Duodenal mucosa (tissue), 2 donors: Measurements from ENCODE around the gene BAG5.
A peak's percentile ranks its signal among the peaks of the same experiment; 100 is the strongest.
"Not testable (repeated sequence)": the region's sequence is repeated elsewhere in the genome, so short reads cannot be mapped to it uniquely, and the experiment has no call there.

Source experiments
- H3K27ac ChIP-seq: one replicate; pipeline ENCODE4 v1.7.0; 2013; ENCODE audit warnings: low read depth, low read length
- H3K27me3 ChIP-seq, 2 donors: one replicate each; pipeline ENCODE4 v1.7.0; 2013; ENCODE audit warnings: low read length in 2 of 2, control low read depth in 1 of 2; ENCODE audit not compliant: insufficient read depth in 2 of 2, control insufficient read depth in 1 of 2
- H3K36me3 ChIP-seq, 2 donors: one replicate each; pipeline ENCODE4 v1.7.0; 2013; ENCODE audit warnings: low read length in 2 of 2, control low read depth in 1 of 2; ENCODE audit not compliant: insufficient read depth in 2 of 2, control insufficient read depth in 1 of 2
- H3K4me1 ChIP-seq, 2 donors: one replicate each; pipeline ENCODE4 v1.7.0; 2013; ENCODE audit warnings: low read length in 2 of 2, control low read depth in 1 of 2; ENCODE audit not compliant: insufficient read depth in 2 of 2, control insufficient read depth in 1 of 2
- H3K4me3 ChIP-seq, 2 donors: one replicate each; pipeline ENCODE4 v1.7.0; 2013; ENCODE audit warnings: low read length in 2 of 2, low read depth in 1 of 2
- H3K9ac ChIP-seq, 2 donors: one replicate each; pipeline ENCODE4 v1.7.0; 2013; ENCODE audit warnings: low read length in 2 of 2, low read depth in 1 of 2
- H3K9me3 ChIP-seq, 2 donors: one replicate each; pipeline ENCODE4 v1.7.0; 2013; ENCODE audit warnings: low read length in 2 of 2, control low read depth in 1 of 2; ENCODE audit not compliant: control insufficient read depth in 1 of 2

BAG5 gene

DNA sequence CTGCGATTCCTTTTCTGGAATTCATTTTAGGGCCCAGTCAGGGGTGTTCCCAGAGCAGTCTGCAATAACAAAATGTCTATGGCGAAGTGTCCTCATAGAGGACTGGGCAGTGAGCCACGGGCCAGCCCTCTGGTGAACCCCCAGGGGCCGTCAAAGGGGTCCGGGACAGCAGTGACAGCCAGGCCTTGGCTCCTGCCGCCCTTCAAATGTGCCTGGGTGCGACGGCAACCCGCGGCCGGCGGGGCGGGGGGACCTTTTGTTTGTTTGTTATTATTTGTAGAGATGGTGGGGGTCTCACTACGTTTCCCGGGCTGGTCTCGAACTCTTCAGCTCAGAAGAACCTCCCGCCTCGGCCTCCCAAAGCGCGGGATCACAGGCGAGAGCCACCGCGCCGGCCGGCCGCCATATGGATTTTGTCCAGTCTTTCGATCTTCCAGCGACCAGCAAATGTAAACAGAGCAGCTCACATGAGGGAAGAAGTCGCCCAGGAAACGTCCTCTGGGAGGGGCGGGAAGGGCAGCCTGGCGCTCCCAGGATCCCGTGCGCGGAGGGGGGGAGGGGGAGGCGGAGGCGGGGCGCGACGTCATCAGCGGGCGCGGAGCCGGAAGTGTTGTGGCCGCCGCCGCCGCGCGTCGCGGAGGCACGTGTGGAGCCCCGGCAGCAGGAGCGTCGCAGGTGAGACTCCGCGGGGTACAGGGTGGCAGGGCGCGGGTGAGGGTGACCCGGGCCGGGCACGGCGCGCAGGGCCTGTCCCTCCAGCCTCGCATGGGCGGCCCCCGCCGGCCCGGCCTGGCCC is 33.7 kb downstream of the BAG5 start, which contains the start of gene TRMT61A:
Gene TRMT61A (plus strand): TSS at position 610 of the 796 bp plus-strand sequence. CDS start 783 bp downstream, outside the sequence.
- peaks cover 0 to 12% of the 10 kb centered on the region in 2 donors for H3K36me3 ChIP-seq

GRCh38 chr14:103528146-103528586 is 34.3 kb downstream of the BAG5 start:
- Histone ChIP-seq H3K27ac (peak overlapping the region; percentile 79), H3K36me3 (peaks cover 0 to 8% of the 10 kb centered on the region in 2 donors), H3K4me1 (peaks cover 39% of the 10 kb centered on the region in 2 donors), H3K4me3 (peak overlapping the region; percentile 86 to 93), H3K9ac (peak overlapping the region; percentile 74 to 94), H3K9me3 (no peaks in the 10 kb centered on the region), H3K27me3 (no peaks in the 10 kb centered on the region)

More for the DNA sequence above, 33.7 kb downstream of the BAG5 start, which contains the start of gene TRMT61A:
- peaks cover 39% of the 10 kb centered on the region in 2 donors for H3K4me1 ChIP-seq
- peak within 1 kb of the TSS; percentile 93 to 96 for H3K4me3 ChIP-seq
- H3K9ac ChIP-seq = peak within 1 kb of the TSS; percentile 74 to 94
- peak within 1 kb of the TSS; percentile 79 for H3K27ac ChIP-seq
- H3K9me3 ChIP-seq = no peaks in the 10 kb centered on the region
- H3K27me3 ChIP-seq = no peaks in the 10 kb centered on the region

- peaks cover 37 to 39% of the 10 kb centered on the region in 2 donors for H3K4me1 ChIP-seq
- peak overlapping the region; percentile 74 to 94 for H3K9ac ChIP-seq
- H3K4me3 ChIP-seq = peak overlapping the region; percentile 86 to 93
Measured at GRCh38 chr14:103527408-103528145, 34.9 kb downstream of the BAG5 start.

GRCh38 chr14:103526914-103527248 is 35.6 kb downstream of the BAG5 start:
- H3K4me1 ChIP-seq = peaks cover 32 to 39% of the 10 kb centered on the region in 2 donors
- no peaks in the 10 kb centered on the region for H3K9me3 ChIP-seq
- no peak overlapping the region for H3K27ac ChIP-seq
- peaks cover 0 to 4% of the 10 kb centered on the region in 2 donors for H3K36me3 ChIP-seq
- H3K4me3 ChIP-seq = no peak overlapping the region
- no peaks in the 10 kb centered on the region for H3K27me3 ChIP-seq
- no peak overlapping the region for H3K9ac ChIP-seq

More at GRCh38 chr14:103527408-103528145, 34.9 kb downstream of the BAG5 start:
- H3K36me3 ChIP-seq = peaks cover 0 to 7% of the 10 kb centered on the region in 2 donors
- no peak overlapping the region for H3K27ac ChIP-seq
- H3K27me3 ChIP-seq = no peaks in the 10 kb centered on the region
- H3K9me3 ChIP-seq = no peaks in the 10 kb centered on the region

DNA sequence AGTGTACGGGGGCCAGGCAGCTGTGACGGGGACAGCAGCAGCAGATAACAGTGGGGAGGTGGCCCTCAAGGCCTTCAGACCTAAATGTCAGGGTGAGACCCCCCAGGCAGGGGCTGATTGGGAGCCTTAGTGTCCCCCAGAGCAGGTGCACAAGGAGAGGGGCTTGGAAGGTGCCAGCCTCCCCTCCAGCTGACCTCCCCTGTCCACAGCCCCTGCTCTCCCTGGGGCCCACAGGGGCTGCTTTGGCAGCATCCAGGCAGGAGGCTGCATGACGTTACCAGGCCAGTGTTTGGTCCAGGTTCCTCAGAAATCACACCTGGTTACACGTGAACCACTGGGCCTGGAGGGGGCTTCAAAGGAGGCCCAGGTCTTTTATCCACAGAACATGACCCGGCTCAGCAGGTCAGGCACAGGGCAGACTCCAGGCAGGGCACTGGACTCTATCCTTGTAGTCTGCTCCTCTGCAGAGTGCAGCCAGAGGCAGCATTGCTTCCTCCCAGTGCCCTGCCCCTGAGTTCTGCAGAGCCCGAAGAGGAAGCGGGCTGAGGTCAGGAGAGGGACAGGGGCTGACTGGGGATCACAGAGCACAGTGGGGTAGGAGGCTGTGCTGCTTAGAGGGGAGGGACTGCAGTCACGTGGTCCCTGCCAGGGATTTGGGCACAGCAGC is 36.1 kb downstream of the BAG5 start:
- no peak overlapping the region for H3K4me3 ChIP-seq
- H3K27ac ChIP-seq = no peak overlapping the region
- no peaks in the 10 kb centered on the region for H3K9me3 ChIP-seq
- peaks cover 32 to 39% of the 10 kb centered on the region in 2 donors for H3K4me1 ChIP-seq
- no peak overlapping the region for H3K9ac ChIP-seq
- peaks cover 0 to 4% of the 10 kb centered on the region in 2 donors for H3K36me3 ChIP-seq
- H3K27me3 ChIP-seq = no peaks in the 10 kb centered on the region

DNA sequence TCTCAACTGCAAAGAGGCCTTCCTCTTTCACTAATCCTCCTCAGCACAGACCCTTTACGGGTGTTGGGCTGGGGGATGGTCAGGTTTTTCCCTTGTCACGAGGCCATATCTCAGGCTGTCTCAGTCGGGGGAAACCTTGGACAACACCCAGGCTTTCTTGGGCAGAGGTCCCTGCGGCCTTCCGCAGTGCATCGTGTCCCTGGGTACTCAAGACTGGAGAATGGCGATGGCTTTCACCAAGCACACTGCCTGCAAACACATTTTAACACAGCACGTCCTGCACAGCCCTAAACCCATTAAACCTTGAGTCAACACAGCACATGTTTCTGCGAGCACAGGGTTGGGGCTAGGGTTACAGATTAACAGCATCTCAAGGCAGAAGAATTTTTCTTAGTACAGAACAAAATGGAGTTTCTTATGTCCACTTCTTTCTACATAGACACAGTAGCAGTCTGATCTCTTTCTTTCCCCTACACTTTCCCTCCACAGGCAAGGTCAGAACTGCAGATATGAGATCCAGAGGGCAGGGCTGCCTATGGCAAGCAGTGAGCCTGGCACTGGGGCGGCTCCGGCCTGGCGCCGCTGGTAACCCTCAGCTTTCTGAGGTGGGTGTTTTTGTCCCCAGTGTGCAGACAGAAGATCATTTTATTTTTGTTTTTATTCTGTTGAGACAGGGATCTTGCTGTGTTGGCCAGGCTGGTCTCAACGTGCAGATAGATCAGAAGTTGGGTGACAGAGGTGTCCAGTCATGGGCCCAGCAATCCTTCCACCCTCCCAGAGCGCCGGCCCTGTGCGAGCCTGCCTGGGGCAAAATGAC is 36.8 kb downstream of the BAG5 start:
- not testable (repeated sequence) for H3K27me3 ChIP-seq, H3K36me3 ChIP-seq, H3K4me3 ChIP-seq, H3K9me3 ChIP-seq, H3K27ac ChIP-seq, H3K9ac ChIP-seq
- H3K4me1 ChIP-seq = peaks cover 35 to 39% of the 10 kb centered on the region in 2 donors

DNA sequence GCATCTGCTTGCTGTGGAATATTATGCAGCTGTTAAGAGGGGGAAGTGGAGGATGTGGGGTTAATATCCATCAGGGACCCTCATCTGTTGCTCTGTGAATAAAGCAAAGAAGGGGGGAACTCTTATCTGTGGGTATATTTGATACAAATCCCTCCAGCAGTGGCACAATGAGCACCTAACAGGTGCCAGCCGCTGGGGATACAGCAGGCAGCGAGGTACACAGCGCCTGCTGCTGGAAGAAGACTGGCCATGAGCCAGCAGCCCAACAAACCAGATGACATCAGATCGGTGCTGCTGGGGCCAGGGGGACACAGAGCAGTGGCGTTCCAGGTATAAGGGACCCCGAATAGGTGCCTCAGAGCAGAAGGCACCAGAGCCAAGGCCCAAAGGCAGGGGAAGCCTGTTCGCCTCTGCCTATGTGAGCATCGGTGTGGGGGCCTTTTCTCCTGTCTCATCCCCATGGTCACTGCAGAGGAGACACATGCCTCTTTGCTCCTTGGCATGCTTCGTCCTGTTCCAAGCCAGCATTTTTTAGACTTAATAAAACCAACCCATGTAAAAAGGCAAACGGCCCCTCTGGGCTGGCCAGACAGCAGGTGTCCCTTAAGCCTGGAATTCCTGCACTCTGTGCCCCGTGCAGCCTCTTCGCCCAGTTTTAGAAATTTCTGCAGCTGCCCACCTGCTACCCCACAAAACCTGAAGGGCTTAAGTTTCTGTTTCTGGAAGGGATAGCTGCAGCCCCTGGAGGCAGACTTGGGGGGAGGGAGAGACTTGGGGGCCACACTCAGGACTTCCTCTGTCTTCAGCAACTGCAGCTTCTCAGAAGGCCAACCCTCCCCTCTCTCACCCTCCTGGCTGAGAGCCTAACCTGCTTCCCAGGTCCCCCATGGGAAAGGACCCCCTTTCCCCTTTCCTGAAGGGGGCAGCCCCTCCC is 38.2 kb downstream of the BAG5 start:
- Histone ChIP-seq H3K4me1 (peaks cover 29 to 34% of the 10 kb centered on the region in 2 donors), H3K9ac (no peak overlapping the region), H3K27me3 (no peaks in the 10 kb centered on the region), H3K9me3 (no peaks in the 10 kb centered on the region), H3K27ac (no peak overlapping the region), H3K36me3 (no peaks in the 10 kb centered on the region), H3K4me3 (no peak overlapping the region)

DNA sequence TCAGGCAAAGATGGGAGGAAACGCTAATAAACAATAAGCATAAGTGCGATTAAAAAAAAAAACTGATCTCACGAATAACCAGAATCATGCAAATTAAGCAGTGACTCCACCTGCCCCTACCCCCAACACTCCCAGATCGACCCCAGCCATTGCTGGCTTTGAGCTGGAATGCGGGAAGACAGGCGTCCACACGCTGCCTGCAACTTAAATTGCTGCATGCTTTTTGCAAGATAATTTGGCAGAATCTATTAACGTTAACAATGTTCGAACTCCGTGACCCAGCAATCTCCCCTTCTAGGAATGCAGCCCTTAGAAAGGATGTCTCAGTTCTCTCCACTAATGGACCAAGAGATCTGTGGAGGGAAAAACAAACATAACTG is 38.9 kb downstream of the BAG5 start:
- Histone ChIP-seq H3K9ac (no peak overlapping the region), H3K27ac (no peak overlapping the region), H3K36me3 (no peaks in the 10 kb centered on the region), H3K4me3 (no peak overlapping the region), H3K4me1 (peaks cover 31 to 39% of the 10 kb centered on the region in 2 donors), H3K9me3 (no peaks in the 10 kb centered on the region), H3K27me3 (no peaks in the 10 kb centered on the region)
